DMS153 (cell line): ENCODE measurements around the gene C1orf159.
"Not testable (repeated sequence)": the region's sequence is repeated elsewhere in the genome, so short reads cannot be mapped to it uniquely, and the experiment has no call there.

Source experiments
- DNase-seq: peaks from one replicate; lab custom pipeline; 2025; lab: John Stamatoyannopoulos, UW

Gene C1orf159

DNA sequence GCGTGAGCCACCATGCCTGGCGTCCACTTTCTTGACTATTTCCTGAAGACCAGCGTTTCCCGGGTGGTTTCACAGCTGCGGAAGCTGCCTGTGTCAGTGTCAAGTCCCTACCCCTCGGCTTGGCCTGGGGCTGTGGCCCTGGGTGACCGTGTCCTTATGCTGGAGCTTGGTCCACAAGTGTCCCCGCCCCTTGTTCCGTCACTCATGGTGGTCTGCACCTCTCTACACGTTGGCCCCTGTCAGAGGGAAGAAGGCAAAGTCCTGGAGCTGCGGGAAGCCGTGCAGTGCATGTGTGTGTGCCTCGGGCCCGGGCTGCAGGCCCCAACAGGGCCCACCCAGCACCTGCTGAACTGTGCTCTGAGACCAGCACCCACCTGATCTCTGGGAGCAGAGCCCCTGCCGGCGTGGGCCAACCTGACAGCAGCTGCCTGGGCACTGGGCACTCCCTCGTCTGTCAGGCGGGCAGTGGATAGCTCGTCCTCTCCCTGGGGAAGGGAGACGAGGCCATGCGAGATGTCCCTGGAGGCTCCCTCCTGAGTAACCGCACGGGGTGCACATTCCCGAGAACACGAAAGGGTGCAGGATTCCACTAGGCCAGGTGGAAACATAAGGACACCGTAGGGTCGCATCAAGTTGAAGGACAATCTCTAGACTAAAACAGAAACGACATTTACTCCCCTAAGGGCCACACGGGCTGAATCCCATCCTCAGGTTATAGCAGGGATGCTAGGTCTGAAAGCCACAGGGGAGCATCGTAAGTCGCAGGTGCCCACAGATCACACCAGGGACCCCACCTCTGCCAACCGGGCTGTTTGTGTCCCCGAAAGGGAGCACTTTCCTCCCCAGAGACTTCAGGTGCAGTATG, 2.4 kb upstream of the C1orf159 start:
- DNase-seq = no peak

DNA sequence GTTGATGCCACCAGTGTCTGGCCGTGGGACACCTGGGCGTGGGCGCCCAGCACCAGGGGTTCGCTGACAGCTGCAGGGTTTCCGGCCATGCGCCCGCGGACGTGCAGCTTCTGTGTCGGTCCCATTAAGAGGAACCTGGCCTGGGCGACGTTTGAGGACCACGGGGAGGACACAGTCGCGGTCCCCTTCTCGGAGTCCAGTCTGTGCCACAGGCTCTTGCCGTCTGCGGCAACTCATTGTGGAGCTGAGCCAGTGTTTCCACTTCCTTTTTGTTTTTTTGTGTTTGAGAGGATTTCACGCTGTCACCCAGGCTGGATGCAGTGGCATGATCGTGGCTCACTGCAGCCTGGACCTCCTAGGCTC, 1.6 kb upstream of the C1orf159 start:
- DNase-seq = no peak

GRCh38 chr1:1116701-1117468, 996 bp upstream of the C1orf159 start:
- DNase-seq = no peak

- DNase-seq = no peak
Observed at GRCh38 chr1:1115136-1115785, 628 bp downstream of the C1orf159 start.

- DNase-seq = no peak
Observed at GRCh38 chr1:1114431-1114830, 1.5 kb downstream of the C1orf159 start.

DNA sequence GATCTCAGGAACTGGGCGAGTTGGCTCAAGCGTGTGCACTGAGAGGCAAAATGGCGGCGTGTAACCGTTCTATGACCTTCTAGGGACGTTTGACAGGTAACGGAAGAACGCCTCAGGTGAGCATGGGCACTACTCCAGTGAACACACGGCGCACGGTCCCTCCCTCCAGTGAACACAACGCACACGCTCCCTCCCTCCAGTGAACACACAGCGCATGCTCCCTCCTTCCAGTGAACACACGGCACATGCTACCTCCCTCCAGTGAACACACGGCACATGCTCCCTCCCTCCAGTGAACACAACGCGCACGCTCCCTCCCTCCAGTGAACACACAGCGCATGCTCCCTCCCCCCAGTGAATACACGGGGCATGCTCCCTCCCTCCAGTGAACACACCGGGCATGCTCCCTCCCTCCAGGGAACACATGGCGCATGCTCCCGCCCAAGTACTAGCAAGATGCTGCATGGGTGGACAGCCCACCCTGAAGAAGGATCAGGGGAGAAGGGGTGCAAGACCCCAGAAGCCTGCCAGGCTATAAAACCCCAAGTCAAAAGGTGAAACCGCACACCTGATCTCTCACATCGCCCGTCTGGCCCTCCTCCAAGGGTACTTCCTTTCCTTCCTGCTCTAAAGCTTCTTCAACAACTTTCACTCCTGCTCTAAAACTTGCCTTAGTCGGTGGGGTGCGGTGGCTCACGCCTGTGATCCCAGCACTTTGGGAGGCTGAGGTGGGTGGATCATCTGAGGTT, 3.5 kb downstream of the C1orf159 start:
- no peak for DNase-seq

GRCh38 chr1:1111516-1112236, 4.2 kb downstream of the C1orf159 start:
- DNase-seq = no peak

GRCh38 chr1:1110561-1110971, 5.3 kb downstream of the C1orf159 start:
- no peak for DNase-seq

- no peak for DNase-seq
Observed at GRCh38 chr1:1109743-1110142, 6.1 kb downstream of the C1orf159 start.

- no peak for DNase-seq
Observed at GRCh38 chr1:1106510-1107221, 9.2 kb downstream of the C1orf159 start.

GRCh38 chr1:1104152-1104551, 11.7 kb downstream of the C1orf159 start:
- not testable (repeated sequence) for DNase-seq

- no peak for DNase-seq
Observed at GRCh38 chr1:1101503-1101902, 14.4 kb downstream of the C1orf159 start.

- DNase-seq = no peak
Observed at GRCh38 chr1:1100296-1100695, 15.6 kb downstream of the C1orf159 start.

- no peak for DNase-seq
Observed at GRCh38 chr1:1099506-1100183, 16.2 kb downstream of the C1orf159 start.

DNA sequence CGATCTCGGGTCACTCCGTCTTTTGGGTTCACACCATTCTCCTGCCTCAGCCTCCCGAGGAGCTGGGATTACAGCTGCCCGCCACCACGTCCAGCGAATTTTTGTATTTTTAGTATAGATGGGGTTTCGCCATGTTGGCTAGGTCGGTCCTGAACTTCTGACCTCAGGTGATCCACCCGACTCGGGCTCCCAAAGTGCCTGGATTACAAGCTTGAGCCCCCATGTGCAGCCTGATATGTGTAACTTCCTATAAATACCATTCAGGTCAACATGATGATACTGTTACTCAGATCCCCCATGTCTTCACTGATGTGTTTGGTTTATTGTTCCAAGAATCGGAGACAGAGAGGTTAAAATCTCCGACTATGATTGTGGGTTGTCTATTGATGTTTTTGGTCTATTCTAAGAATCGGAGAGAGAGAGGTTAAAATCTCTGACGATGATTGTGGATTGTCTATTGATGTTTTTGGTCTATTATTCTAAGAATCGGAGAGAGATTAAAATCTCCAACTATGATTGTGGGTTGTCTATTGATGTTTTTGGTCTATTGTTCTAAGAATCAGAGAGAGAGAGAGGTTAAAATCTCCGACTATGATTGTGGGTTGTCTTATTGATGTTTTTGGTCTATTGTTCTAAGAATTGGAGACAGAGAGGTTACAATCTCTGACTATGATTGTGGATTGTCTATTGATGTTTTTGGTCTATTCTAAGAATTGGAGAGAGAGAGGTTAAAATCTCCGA, 17.0 kb downstream of the C1orf159 start:
- no peak for DNase-seq

- not testable (repeated sequence) for DNase-seq
Observed at GRCh38 chr1:1096136-1096535, 19.8 kb downstream of the C1orf159 start.

DNA sequence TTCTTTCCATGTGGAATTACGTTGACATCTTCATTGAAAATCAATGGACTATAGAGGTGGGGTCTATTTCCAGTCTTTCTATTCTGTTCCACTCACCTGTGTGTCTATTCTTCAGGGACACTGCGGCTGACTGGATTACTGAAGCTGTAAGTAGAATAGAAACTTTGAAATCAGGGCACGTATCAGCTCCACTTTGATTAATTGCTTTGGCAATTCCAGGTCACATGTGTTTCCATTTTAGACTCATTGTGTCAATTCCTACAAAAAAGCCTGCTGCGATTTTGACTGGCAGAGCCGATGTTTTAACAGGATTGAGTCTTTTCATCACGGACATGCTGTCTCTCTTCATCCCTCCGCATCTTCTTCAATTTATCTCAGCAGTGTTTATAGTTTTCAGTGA, 20.9 kb downstream of the C1orf159 start:
- DNase-seq = no peak

GRCh38 chr1:1093610-1093943, 22.3 kb downstream of the C1orf159 start:
- DNase-seq = no peak

- no peak for DNase-seq
Observed at GRCh38 chr1:1092894-1093609, 22.8 kb downstream of the C1orf159 start.
